HL-60/S4 treated with retinoic acid at 250 ng/mL for 4 days and 3 days (cell line): ENCODE measurements around the gene ME3.

Experiments used
- in situ Hi-C: fragments of 300-500 bp; cut with MboI; formaldehyde crosslinking; loops from 2 replicates; pipeline ENCODE4 v1.7.0; 2022; ENCODE audit warnings: low sequenced_read_pairs

ME3 gene

DNA sequence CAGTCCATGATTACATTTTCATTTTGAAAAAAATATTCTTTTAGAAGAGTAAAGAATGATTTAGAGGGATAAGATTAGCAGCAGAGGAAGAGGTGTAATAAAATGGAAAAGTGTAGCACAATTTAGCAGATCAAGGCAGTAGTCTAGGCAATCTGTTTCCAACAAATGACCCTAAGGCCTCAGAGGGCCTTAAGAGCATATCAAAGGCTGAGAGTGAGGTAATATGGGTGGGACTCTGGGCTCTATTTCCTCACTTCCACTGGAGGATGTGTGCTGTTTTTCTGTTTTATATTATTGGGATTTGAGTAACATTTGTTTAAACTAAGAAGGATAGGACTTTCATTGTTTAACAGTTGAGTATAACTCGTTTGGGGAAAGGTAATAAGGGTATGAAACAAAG is 269.0 kb downstream of the ME3 start:
- in situ Hi-C loops, result no loop called here

DNA sequence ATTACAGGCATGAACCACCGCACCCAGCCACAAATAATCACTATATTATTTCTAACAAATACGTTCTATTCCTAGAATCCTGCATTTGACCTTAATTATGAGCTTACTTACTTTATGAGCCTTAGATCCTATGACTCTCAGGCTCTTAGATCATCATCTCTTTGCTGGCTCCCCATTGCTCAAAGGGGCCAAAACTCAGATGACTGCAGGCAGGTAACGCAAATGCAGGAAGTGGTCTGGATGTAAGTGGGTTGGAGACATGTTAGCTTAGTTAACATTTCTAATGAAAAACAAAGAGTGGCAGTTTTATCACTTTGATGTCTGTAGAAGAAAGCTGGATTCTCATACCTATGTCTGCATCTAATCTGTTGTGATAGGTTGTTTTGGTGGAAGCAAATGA is 274.3 kb downstream of the ME3 start:
- in situ Hi-C loops, result no loop called here

DNA sequence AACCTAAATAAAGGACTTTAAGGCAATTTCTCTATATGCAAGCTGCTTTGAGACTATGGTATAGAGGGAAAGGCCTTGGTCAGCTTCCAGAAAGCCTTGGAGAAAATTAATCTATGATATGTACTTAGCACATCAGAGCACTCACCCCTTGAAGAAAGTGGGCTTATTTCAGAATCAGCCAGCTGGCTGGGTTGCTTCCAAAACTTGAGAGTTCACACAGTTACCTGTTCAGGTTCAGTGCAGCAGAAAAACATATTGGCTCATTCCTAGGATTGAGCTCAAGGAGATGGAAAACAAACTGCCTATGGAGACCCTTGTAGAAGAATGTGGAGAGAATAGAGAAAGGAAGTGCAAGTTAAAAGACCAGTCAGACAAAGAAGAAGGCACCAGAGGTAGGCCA is 275.1 kb downstream of the ME3 start:
- in situ Hi-C loops, result no loop called here

DNA sequence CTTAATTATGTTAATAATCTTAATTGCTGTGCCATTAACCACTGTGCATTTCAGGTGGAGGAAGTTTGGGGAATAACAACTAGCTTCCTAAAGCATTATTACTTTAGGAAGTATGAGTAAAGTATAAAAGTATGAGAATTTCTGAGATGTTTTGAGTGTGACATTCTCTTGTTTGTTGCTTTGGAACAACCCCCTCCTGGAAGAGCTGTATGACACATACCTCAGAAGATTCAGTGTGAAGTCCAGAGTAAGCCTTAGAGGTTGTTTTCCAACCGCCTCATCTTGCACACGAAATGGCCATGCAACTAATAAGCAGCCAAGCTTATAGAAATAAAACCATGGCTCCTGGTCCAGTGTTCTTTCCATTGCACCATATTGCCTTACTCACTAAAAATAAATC is 276.0 kb downstream of the ME3 start:
- in situ Hi-C loops, result no loop called here

DNA sequence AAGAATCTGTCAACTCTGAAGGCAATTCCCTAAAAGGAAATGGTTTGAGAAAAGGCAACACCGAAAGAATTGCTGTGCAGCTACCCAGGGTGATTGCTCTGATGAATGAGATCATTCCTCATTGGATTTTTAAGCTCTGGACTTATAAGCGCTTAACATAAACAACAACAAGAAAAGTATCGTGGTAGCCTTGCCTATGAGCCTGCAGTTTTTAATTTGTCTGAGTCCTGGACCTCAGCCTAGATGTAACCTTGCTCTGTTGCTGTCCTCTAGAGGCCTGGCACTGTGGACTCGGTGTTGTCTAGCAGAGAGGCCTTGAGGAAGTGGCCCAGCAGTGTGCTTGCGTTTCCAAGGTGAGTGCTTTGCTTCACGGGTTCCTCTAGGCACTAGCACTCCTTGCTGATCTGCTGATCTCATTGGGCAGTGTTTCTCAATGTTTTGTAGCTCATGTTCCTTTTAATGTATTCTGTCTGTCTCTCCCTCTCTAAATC is 277.3 kb downstream of the ME3 start:
- in situ Hi-C loops, result no loop called here
